NCI-H1417 (cell line): Measurements from ENCODE around the gene ZFHX3.

ENCODE experiments used
- DNase-seq, 3 experiments: peaks; one replicate each; lab custom pipeline; 2025; lab: John Stamatoyannopoulos, UW

ZFHX3 gene

GRCh38 chr16:72928090-72928981 lies 119.6 kb downstream of the ZFHX3 start:
- DNase-seq: peak in 1 of 3 experiments; percentile 31

- DNase-seq: peak; percentile 68 to 81 (median 69)
Observed at GRCh38 chr16:72927199-72928089, 120.5 kb downstream of the ZFHX3 start.

GRCh38 chr16:72926177-72927070 lies 121.5 kb downstream of the ZFHX3 start:
- no peak for DNase-seq

- DNase-seq: no peak
Observed at GRCh38 chr16:72925631-72925979, 122.3 kb downstream of the ZFHX3 start.

GRCh38 chr16:72924927-72925630 lies 122.8 kb downstream of the ZFHX3 start:
- DNase-seq: no peak

GRCh38 chr16:72924537-72924926 lies 123.4 kb downstream of the ZFHX3 start:
- no peak for DNase-seq

- DNase-seq: peak; percentile 22 to 80 (median 31)
Observed at GRCh38 chr16:72923757-72924156, 124.2 kb downstream of the ZFHX3 start.

GRCh38 chr16:72922714-72923113 lies 125.2 kb downstream of the ZFHX3 start:
- DNase-seq: no peak

GRCh38 chr16:72921620-72922019 lies 126.3 kb downstream of the ZFHX3 start:
- DNase-seq: peak in 2 of 3 experiments; percentile 57 to 80

- no peak for DNase-seq
Observed at GRCh38 chr16:72921106-72921505, 126.8 kb downstream of the ZFHX3 start.

GRCh38 chr16:72917051-72917450 lies 130.9 kb downstream of the ZFHX3 start:
- DNase-seq: no peak

- DNase-seq: no peak
Observed at GRCh38 chr16:72915331-72915730, 132.6 kb downstream of the ZFHX3 start.

GRCh38 chr16:72913551-72913950 lies 134.4 kb downstream of the ZFHX3 start:
- no peak for DNase-seq

- DNase-seq: peak in 2 of 3 experiments; percentile 17 to 24
Observed at GRCh38 chr16:72911971-72912370, 136.0 kb downstream of the ZFHX3 start.

- no peak for DNase-seq
Observed at GRCh38 chr16:72910875-72911274, 137.1 kb downstream of the ZFHX3 start.

GRCh38 chr16:72910381-72910780 lies 137.5 kb downstream of the ZFHX3 start:
- no peak for DNase-seq

GRCh38 chr16:72909196-72909595 lies 138.7 kb downstream of the ZFHX3 start:
- DNase-seq: no peak

GRCh38 chr16:72908362-72909167 lies 139.4 kb downstream of the ZFHX3 start:
- no peak for DNase-seq

GRCh38 chr16:72905581-72905980 lies 142.3 kb downstream of the ZFHX3 start:
- DNase-seq: no peak

GRCh38 chr16:72903176-72903575 lies 144.8 kb downstream of the ZFHX3 start:
- DNase-seq: no peak
